ENCODE data around the gene LMX1A.
A peak's percentile ranks its signal among the peaks of the same experiment; 100 is the strongest.

The LMX1A gene

DNA sequence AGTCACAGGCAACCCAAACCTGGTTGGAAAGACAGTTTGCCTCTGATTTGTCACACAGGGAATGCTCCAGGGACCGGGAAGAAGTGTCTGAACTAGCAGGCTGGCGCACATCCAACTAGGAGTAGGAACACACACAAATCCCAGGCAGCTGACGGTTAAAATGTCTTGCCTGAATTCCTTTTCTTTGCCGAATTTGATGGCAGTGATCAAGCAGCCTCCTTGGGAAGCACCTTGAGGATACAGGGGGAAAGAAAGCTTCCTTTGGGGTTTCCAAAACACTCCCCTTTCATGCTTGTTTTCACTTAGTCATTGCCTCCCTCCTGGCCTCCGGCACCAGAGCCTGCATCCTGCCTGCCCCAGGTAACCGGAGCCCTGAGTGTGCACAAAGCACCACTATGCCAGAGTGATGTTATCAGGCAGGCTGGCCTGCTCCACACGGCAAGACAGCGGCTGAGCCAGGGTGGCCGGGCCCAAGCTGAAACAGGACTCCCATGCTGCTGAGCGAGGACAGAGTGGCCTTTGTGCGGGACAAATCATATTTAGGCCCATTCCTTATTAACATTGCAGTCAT is 193.8 kb downstream of the LMX1A start:
- peak; percentile 18 for DNase-seq (ENCODE audit: low read depth)

DNA sequence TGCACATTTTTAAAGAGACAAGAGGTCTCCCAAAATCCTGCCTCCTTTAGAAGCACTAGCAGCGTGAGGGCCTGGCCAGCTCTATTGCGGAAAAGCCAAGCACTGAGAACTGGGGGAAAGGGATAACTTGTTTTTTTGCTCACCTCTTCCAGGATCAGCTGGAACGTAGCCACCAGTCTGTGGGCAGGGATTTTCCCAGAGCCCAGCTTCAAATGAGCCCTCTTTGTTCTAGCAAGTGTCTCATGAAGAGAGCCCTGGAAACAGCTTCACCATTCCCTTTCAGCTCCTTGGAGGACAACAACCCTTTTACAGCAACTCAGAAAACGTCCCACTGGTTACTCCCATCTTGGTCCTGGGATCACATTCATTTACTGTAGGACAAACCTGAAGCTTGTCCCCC is 195.4 kb downstream of the LMX1A start:
- no peak for DNase-seq (ENCODE audit: low read depth)

DNA sequence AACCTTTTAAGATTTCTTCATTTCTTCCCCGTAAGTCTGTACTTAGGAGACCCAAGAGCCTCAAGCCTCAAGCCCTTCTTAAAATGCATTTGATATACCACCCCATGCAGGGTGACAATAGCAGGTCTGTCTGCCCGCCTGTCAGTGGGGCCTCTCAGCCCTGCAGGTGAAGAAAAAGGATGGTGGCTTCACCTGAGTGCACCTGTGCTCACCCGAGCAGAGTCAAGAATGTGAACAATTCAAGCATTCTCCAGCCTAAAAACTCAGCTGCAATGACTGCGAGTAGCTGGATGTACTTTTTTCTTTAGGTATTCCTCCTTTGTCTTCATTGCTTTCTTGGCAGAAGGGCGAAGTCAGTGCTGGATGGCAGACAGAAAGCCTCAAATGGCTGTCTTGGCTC is 203.3 kb downstream of the LMX1A start:
- no peak for DNase-seq (ENCODE audit: low read depth)

DNA sequence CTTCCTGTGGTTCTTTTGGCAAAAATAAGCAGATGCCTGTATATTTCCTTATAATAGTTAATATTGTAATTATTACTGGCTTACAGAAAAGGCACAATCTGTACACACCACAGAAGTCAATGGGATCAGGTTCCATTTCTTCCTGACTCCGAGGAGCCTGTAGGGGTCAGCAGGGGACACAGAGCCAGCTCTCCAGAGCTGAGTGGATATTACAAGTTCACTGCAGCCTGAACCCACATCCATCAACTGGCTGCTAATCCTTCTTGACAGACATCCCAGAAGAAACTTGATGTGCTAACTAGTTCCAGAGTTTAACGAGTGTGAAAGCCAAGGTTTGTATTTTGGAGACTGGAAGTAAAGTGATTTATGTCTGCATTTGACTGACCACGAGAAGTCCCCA is 203.8 kb downstream of the LMX1A start:
- DNase-seq (ENCODE audit: low read depth): no peak

DNA sequence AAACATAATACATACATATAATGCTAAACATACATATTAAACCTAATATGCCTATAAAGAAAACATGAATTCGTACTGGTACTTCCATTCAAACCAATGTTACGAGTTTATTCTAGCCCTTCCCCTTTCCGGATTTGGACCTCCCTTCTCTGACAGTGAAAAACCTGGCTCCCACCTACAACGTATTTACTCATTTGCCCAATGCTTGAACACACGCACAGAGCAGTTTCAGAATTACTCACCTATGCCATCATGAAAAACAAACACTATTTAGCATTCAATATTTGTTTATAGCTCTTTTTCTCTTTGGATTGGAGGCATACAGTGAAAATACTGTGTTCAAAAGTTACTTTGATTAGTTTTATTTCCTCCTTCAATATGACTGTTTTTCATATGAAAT is 204.4 kb downstream of the LMX1A start:
- DNase-seq (ENCODE audit: low read depth): no peak
